ENCODE measurements around the gene NLRC3. TPM values are rescaled to one million over a fixed set of nuclear protein-coding genes. Genes with fewer than 3 reads are reported as not detected.

NLRC3 gene
- total RNA-seq, 1 donor from 2014 or later: 0.72 TPM

DNA sequence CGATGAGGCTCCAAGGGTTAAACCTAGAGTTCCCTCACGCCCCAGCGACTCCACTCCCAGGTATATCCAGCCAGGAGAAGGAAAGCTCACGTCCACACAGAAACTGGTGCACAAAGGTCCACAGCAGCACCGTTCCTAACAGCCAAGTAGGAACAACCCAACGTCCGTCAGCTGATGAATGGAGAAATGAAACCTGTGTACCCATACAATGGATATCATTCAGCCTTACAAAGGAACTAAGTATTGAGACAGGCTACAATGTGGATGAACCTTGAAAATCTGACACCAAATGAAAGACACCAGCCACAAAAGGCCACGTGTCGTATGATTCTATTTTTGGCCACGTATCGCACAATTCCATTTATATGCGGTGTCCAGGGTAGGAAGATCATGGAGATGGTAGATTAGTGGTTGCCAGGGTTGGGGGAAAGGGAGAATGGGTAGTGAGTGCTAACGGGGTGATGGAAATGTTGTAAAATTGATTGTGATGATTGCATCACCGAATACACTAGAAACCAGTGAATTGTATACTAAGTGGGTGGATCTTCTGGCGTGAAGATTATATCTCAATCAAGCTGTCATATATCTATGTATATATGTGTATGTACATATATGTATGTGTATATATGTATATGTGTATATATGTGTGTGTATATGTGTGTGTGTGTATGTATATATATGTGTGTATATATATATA lies 30.1 kb downstream of the NLRC3 start:
- no peak for DNase-seq

DNA sequence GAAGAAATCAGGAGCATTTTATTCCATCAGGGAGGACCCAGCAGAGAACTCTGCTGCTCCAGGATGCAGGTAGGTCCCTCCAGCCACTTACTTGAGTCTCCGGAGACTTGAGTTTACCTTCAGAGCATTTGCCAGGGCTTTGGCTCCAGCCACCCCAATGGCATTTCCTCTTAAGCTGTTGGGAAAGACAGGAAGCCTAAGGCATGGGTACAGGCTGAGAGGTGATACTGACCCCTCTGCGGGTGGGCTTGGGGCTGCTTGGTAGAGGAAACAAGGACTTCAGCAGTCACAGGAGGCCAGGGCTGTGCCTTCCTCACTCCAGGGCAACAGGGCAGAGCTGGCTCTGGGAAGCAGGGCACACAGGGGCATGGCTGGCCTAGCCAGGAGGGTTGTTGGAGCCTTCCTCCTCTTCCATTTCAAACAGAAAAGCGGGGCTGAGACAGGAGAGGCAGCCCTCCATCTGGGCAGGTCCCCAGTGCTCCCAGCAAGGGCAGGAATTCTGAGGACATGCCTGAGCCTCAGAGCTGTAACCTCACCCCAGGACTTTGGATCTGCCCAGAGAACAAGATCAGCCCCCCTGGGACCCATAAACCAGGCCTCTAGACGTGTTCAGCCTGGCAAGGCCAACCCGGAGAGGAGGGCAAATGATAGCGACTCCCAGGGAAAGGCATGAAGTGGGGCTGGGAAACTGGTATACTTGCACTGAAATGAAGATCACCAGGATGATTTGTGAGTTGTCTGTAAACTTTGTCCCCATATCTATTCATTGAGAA lies 34.4 kb downstream of the NLRC3 start:
- DNase-seq: no peak

DNA sequence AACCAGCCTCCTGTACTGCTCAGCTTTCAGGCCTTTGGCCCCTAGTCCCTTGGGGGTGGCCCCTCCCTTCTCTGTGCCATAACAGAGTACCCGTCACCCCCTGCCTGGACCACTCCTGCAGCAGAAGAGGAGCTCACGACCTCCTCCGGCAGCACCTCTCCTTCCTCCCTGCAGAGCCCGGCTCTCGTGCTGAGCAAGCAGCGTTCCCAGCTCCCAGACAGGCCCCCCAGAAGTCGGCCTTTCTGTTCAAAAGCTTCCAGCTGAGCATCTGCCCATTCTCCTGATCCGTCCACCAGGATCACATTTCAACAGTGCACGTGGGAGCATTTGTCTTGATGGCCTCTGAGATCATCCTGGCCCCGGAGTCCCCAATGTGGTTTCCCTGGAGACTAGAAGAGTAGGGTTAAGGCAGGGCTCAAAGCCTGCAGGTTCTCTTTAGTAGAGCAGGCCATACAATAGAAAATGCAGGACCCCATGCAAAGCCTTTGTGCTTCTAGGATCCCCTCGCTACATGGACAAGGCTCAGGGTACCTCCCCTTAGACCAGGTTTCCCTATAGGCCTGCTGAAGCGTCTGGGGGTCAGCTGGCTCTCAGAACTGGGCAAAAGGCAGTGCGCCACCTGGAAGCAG lies 35.6 kb downstream of the NLRC3 start:
- DNase-seq: no peak

DNA sequence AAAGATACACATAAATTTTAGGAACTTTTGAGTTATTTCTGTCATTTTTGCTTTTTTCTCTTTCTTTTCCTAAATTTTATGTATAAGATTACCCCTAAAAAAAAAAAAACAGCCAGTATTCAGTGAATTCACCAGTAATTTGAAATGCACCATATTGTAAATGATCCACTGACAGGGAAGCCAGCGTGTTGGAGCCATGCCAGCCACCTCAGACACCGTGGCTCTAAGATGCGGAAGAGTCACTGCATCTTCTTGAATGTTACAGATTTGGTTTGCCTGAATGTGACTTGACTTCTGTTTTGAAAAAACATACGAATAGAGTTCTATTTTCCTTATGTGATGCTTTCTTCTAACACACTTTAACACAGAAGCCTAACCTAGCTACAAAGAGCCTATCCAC lies 39.0 kb downstream of the NLRC3 start:
- no peak for DNase-seq

DNA sequence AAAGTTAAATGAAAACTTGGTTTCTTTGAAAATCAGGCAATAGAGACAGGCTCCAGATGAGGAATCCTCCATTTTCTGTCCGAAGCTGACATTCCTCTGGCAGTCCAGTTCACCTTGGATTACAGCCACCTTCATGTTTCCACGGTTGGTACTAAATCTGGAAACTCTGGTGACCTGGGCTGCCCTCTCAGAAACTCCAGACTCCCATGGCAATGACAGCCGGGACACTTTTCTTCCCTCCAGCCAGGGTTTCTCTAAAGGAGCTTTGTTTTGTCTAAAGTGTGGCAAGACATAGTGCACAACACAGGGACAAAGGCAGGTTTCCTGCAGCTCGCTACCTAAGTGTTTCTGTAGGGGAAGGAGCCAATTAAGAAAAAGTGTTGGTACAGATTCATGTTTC lies 40.4 kb downstream of the NLRC3 start:
- DNase-seq: peak; percentile 36

DNA sequence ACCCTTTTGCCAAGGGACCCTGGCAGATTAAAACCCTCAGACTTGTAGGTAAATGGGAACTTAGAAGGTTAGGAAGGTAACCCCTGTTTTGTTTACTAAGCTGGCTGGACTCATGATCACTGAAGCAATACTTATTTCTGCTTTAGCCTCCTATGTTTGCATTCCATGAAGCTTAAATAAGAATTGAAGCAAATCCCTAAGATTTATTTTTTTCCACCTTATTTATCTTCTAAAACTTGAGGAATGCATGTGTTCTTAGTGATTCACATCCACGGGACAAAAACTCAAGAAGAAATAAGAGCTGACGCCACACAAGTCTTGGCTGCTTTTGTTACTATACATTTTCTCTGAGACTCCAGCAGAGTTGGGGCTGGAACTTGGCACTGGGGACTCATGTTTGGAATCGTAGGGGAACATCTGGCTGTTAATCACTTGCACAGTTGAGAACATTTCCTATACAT lies 40.9 kb downstream of the NLRC3 start:
- peak; percentile 86 for DNase-seq

DNA sequence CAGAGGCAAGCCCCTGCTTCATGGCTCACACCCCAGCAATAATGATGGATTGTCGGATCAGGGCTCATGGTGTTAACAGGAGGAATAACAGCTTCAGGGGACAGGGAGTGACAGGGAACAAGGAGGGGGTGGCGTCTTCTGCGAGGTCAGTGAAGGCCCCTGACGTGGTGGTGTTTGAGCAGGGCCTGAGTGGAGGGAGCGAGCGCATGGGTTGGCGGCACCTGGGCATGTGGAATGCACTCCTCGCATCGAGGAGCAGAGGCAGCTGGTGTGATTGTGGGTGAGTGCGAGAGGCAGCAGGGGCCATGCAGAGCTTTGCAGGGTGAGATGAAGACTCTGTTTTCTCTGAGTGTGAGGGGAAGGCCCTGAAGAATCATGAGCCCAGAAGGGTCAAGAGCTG lies 43.1 kb downstream of the NLRC3 start:
- DNase-seq: no peak

DNA sequence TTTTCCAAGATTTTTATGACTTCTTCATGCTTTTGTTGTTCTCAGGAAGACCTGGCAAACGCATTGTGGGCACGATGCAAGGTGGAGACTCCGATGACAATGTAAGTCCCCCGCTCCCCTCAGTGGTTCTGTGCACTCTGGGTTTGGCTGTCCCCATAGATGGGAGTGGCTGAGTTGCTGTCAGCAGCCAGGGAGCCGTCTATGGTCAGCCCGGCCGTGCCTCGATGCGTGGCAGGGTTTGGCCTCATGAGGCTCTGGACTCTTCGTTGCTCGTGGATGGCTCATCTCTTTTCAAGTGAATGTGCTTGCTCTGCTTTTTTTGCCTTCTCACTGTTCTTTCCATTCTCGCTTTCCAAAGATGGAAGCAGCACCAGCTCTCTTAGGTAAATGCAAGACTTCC lies 44.5 kb downstream of the NLRC3 start:
- DNase-seq: no peak

DNA sequence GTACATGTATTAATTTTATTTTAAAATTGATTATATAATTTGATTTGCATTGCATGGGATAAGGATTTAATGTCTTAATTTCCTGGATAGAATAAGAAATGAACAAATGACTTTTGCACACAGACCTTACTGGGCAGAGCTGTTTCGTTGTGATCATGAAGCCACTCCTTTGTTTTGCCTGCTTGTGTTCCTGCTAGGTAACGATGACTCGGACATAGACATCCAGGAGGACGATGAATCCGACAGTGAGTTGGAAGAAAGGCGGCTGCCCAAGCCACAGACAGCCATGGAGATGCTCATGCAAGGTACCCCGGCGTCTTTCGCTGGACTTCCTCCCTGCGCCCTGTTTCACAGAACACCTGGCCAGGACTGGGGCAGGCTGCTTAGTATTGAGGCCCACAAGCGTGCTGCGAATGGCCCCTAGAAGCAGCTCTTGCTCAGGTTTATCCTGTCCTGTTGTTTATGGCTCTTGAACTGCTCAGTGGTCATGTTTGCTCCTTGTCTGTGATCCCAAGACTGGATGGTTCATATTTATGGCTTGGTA lies 46.8 kb downstream of the NLRC3 start:
- DNase-seq: no peak

DNA sequence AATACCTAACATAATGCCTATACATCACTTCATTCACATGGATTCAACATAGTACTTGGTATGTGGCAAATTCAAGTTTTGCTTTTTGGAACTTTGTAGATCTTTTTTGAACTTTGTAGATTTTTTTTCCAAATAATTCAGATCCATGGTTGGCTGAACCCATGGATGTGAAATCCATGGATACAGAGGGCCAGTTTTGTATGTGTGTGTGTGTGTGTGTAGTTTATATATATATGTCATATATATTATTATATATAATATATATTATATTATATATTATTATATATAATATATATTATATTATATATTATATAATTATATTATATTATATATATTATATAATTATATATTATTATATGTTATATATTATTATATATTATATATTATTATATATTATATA lies 48.0 kb downstream of the NLRC3 start:
- no peak for DNase-seq

DNA sequence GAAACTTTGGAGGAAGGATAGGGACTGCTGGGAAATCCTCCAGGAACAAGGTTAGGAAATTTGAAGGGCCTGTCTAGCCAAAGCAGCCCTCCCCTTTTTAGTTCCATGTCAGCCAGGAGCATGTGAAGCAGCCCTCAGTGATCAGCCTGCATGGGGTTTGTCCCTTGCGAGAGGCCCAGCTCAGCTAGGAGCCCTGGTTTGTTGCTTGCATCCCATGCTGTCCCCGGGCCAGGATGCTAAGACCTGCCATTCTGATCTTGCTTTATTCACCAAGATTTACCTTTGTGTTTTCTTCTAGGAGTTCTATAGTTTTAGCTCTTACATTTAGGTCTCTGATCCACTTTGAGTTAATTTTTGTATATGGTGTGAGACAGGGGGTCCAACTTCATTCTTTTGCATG lies 48.8 kb downstream of the NLRC3 start:
- no peak for DNase-seq

DNA sequence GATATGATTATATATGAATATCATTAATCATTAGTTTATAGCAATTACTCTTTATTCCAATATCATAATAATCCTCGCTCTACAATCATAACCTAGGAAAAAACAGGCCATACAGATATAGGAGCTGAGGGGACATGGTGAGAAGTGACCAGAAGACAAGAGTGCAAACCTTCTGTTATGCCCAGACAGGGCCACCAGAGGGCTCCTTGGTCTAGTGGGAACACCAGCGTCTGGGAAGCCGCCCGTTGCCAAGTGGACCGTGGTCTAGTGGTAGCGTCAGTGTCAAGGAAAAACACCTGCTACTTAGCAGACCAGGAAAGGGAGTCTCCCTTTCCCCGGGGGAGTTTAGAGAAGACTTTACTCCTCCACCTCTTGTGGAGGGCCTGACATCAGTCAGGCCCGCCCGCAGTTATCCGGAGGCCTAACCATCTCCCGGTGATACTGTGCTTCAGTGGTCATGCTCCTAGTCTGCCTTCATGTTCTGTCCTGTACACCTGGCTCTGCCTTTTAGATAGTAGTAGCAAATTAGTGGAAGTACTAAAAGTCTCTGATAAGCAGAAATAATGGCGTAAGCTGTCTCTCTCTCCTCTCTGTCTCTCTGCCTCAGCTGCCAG lies 49.9 kb downstream of the NLRC3 start:
- peak; percentile 61 for DNase-seq

DNA sequence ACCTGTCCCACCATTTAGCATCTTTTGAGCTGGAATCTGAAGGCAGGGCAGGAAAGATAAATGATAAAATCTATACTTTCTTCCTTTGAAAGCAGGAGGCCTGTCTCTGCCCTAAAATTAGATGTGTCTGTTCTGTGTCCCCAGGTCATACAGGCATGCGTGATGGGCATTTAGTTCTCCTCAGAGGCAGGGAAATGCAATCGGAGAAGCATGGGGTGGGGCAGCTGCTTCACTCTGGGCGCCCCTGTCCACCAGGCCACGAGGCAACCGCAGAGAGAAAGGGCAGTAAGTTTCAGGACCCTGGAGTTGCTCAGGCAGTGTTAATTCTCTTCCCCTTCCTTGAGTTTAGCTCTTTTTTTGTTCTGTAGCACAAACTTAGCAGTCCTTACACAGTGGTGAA lies 51.3 kb downstream of the NLRC3 start:
- DNase-seq: no peak

DNA sequence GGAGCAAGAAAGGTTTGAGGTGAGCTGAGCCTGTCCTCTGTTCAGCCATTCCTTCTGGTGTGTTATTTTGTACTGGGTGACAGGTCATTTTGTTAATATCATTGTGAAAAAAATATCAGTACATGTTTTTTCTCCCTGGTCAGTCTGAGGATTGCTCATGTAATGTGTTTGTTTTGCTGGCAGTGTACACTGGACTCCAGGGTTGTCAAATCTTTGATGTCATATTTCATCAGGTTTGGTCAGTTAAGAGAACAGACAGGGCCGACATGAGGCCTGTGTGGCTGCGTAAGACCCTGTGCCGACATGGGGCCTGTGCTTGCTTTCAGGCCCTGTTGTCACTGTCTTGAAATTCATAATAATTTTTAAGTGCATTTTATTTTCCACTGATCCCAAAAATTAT lies 53.9 kb downstream of the NLRC3 start:
- no peak for DNase-seq

DNA sequence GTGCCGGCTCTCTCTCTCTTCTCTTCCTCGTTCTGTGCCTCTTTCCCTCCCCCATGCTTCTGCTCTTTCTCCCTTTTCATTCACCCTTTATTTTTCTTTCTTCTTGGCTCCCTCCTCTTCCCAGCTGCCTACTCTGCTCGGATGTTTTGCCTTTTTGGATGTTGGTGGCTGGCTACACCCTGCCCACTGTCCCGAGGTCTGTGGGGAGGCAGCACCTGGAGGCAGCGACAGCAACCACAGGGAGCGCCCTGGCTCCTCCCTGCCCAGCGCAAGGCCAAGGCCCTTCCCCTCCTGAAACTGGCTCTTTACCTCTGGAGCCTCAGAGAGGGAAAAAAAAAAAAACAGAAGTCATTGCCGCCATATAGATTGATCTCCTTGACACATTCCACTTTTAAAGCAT lies 56.4 kb downstream of the NLRC3 start:
- DNase-seq: no peak

DNA sequence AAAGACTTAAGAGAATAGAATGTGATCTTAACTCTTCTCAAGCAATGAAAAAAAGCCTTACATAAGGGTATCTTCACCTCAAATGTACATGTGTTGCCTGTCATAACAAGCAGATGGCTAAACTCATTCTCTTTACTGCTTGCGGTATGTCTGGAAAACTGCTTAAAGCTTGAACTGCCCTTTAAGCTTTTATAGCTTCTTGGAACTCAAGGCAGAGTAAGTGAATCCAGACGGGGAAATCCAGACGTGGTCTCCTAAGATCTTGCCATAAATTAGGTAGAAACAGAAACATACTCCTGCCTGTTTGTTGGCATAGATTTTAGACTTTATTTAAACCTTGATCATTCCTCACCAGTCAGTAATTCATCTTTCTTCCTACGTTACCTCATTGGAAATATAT lies 56.8 kb downstream of the NLRC3 start:
- peak; percentile 89 for DNase-seq

DNA sequence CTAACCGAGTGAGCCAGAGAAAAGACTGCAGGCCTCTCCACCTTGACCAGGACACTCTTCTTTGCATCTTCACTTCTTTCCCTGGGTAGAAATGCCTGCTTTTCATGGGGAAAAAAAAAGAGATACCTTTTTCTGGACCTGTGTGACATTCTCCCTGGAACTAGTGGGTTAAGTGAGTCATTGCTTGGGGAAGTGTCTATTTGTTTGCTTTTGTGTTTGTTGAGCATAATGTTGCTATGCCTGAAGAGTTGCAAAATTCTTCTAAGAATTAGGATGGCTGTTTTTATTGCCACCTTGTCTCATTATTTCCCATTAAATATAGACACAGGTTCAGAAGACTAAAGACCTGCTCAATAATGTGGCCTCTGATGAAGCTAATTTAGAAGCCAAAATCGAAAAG lies 57.6 kb downstream of the NLRC3 start:
- DNase-seq: no peak

DNA sequence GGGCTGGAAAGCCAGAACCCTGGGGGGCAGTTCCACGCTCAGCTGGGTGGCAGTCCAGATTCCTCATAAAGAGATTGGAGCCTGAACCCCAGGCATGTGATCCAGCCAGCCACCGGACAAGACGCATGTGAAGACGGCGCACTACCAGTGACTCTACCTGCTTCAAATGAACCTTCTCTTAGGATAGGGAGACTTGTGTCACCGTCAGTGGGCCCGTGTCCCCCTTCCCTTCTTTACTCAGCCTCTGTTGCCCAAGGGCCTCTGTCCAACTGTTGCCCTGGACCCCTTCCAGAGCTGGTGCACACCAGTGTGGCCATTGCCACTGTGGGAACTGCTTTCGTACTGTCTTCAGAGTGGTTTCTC lies 58.2 kb downstream of the NLRC3 start:
- DNase-seq: no peak

DNA sequence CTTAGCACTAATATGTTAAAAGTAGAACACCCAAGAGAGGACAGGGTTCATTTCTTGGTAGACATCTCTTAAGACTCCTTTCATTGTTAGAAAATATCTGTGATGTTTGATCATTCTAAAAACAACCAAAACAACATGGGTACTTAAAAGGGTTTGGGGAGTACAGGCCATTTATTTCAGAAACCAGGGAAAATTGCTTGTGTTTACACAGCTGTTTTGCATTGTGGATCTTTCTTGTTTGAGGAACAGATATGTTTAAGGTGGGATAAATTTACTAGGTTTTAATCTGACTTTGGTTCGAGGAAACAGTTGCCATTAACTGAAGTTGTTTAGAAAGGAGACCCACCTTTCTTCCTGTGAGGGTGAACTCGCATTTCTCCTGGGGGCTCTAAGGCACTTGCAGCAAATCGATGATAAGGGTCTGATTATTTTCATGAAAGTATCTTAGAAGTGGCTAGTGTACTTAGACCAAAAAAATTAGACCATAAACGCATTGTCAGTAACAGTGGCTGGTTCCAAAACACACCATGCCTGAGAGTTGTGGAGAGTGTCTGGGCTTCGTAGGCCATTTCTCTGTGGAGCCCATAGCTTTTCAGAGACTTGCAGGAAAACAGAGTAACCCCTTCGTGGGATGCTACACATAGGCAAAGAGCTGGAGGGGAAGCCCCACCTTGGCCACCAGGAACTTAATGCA lies 58.8 kb downstream of the NLRC3 start:
- DNase-seq: no peak

DNA sequence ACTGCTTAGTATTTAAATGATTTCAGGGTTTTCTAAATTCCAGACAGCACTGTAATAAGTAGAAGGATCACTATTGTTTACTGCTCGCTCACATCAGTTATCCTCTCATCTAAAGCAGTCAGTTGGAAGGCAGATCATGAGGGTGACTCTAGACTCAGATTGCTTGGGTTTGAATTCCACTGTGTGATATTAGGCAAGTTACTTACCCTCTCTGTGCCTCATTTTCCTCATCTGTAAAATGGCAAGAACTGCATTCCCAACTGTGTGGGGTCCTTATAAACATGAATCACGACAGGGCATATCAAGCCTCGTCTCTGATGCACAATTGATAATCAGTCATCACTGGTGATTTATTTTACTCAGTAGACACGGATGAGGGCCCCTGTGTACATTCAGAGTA lies 61.3 kb downstream of the NLRC3 start:
- DNase-seq: no peak

DNA sequence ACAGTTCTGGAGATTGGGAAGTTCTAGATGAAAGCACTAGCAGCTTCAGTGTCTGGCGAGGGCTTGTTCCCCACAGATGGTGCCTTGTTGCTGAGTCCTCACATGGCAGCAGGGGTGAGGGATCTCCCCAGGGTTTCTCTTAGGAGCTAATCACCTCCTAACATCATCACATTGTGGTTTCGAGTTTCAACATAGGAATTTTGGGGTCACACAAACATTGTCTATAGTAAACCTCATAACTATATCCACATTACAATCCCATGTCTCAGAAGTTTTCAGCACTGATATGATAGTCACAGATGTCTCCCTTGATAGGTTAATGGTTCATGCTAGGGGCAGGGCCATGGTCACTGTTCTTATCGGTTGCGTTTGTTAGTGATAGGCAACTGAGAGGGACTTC lies 62.6 kb downstream of the NLRC3 start:
- no peak for DNase-seq

DNA sequence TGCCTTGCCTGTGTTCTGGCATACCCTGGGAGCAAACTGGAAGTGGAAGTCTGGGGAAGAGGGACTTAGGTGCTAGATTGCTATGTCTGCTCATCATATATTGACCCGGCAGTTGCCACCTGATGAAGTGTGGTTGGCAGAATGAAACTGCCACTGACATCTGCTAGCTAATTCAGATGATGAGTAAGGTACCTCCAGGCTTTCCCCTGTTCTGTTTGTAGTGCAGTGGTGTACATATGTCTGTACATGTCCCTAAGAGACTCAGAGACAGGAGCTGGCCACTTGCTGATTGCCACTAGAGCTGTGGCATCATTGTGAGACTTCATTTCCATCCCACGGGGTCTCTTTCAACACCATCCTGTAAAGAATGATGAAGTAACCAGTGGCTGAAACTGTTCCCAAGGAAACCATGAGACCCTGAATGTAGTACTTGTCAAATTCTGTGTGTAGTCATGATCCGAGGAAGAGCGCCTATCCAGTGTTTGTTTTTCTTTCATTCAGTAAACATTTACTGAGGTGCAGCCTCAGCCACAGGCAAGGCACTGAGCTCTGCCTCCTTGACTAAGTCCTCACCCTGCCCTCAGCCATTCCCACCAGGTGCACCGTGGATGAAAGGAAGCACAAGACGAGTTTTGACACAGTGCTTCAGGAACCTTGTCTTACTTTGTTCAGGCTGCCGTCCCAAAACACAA lies 63.2 kb downstream of the NLRC3 start:
- peak; percentile 44 for DNase-seq
